Heart right ventricle (tissue), 16 donors: ENCODE measurements around the gene FARP1. TPM values are rescaled to one million over a fixed set of nuclear protein-coding genes. Genes with fewer than 3 reads are reported as not detected.
A peak's percentile ranks its signal among the peaks of the same experiment; 100 is the strongest.

Experiments
- ATAC-seq, 8 donors: fragments of 200-7000 bp; cut with Tn5 transposase; one replicate each; pipeline ENCODE4 v1.9.1; 2020; ENCODE audit warnings: mild to moderate bottlenecking in 8 of 8, moderate library complexity in 8 of 8, moderate number of reproducible peaks in 1 of 8
- DNase-seq, 2 donors: peaks; one replicate each; pipeline ENCODE4 v3.0.0-alpha.2; 2020
- H3K27ac ChIP-seq, 10 donors: fragments of 200-600 bp; sonication (generic) in 2 of 10; one replicate each; pipeline versions ENCODE4 v1.5.0 to v1.8.0; 2020 to 2022; ENCODE audit warnings: mild to moderate bottlenecking in 3 of 10
- H3K27me3 ChIP-seq, 7 donors: fragments of 200-600 bp; one replicate each; pipeline ENCODE4 v1.8.0; 2021 to 2022; ENCODE audit warnings: mild to moderate bottlenecking in 2 of 7
- H3K36me3 ChIP-seq, 9 donors: fragments of 200-600 bp; sonication (generic) in 1 of 9; one replicate each; pipeline versions ENCODE4 v1.5.0 to v1.8.0; 2020 to 2022; ENCODE audit warnings: mild to moderate bottlenecking in 2 of 9
- H3K4me1 ChIP-seq, 9 donors: fragments of 200-600 bp; sonication (generic) in 1 of 9; one replicate each; pipeline versions ENCODE4 v1.5.0 to v1.8.0; 2020 to 2022; ENCODE audit warnings: mild to moderate bottlenecking in 4 of 9
- H3K4me3 ChIP-seq, 10 donors: fragments of 200-600 bp; sonication (generic) in 2 of 10; one replicate each; pipeline versions ENCODE4 v1.5.0 to v1.8.0; 2020 to 2022; ENCODE audit warnings: mild to moderate bottlenecking in 7 of 10, moderate library complexity in 2 of 10
- H3K9me3 ChIP-seq, 11 donors: fragments of 200-600 bp in 10 of 11; sonication (generic) in 2 of 11; one replicate each; pipeline versions ENCODE4 v1.5.0 to v1.8.0; 2013 to 2022; ENCODE audit warnings: mild to moderate bottlenecking in 2 of 11, control low read depth in 1 of 11, moderate library complexity in 1 of 11
- CTCF ChIP-seq, 9 donors: fragments of 200-600 bp; sonication (generic) in 2 of 9; IDR thresholded peaks; one replicate each; pipeline versions ENCODE4 v1.5.0 to v1.8.0; 2021 to 2022; ENCODE audit warnings: antibody characterized with exemption in 9 of 9, mild to moderate bottlenecking in 5 of 9, moderate library complexity in 1 of 9
- WGBS, 2 donors: extraction: QIAGEN DNeasy Blood & Tissue Kit; methylation state at CpG; one replicate each; pipeline ENCODE4 v1.1.7; 2013; ENCODE audit warnings: inconsistent platforms in 1 of 2; 5-methylcytosine and 5-hydroxymethylcytosine counted together
- intact Hi-C, 10 donors: fragments of 100-400 bp; cut with DNase I; formaldehyde crosslinking; loops; one replicate each; pipeline versions ENCODE4 v1.11.1 to v1.14.2; 2022
- polyA plus RNA-seq, 2 donors: library from polyadenylated mRNA; stranded (reverse); fragments of 200-250 nt; gene quantifications; one replicate each; pipeline ENCODE4 v1.2.3, GENCODE V29; 2013
- total RNA-seq, 10 donors: library from RNA; stranded (reverse); fragmentation: NEBNext Ultra II Directional in 3 of 10; extraction: Animal tissue kit (Norgen Biotek cat#: 25700) in 3 of 10; gene quantifications; one replicate each; pipeline versions ENCODE4 v1.2.1 to v1.2.4, GENCODE V29; 2021 to 2023
- donor health status: Arrhythmogenic right ventricular cardiomyopathy.
- donor health status: ischemic (EF 13 %, LVEDD 7.1; RV severe dilation, severe dysfunction).
- donor health status: healthy with polysubstance abuse.
- donor health status: DM: no; HTN: yes; CAD: no.
- donor health status: DM: no; HTN: no; CAD: no.
- donor health status: ischemic (EF 25% LVEDD 6.9; RV normal size, moderate dysfunction).
- donor health status: ischemic (EF 25% LVEDD 5.7; RV mildly dilated, moderate dysfunction).
- donor health status: healthy.
- donor health status: DM: yes; HTN: yes; CAD: no.
- donor health status: Ischemic cardiomyopathy.
- donor health status: ischemic (EF 35%, LVEDD 5.7; RV mildly dilated, moderate dysfunction).
- donor health status: nonischemic (EF 11% LVEDD 7.7; RV severe dilation, severe dysfunction).
- donor health status: DM: yes; HTN: yes; CAD: no.
- donor health status: PGD.
- donor health status: ischemic (EF 29% LVEDD 5.4; RV normal size, mild dysfunction).
- donor health status: nonischemic (EF 23%, LVEDD 6.1; RV moderate dilation, normal function).

FARP1 gene
- total and polyA plus RNA-seq, 12 donors: 6.9 to 72.9 (median 17.1) TPM

- no peaks in the 10 kb centered on the region for H3K27me3 ChIP-seq
- H3K9me3 ChIP-seq: no peaks in the 10 kb centered on the region
- TF ChIP-seq CTCF (IDR thresholded peaks at IDR 0.05): no peak
- 41 to 57% methylated on average over 5 of the region's 5 CpGs for WGBS, 2 donors
- H3K36me3 ChIP-seq: peaks cover 0 to 40% (median 5%) of the 10 kb centered on the region in 9 donors
- H3K27ac ChIP-seq: peak overlapping the region in 7 of 10 donors; percentile 7 to 82 (median 23)
- intact Hi-C loops: loop anchor here in 2 of 10 donors (5.0 to 10.0 kb wide), 2 partner anchors 99 to 101 kb away; partner anchors contain the start of gene STK24 (in 2 of the 2)
- H3K4me1 ChIP-seq: peaks cover 3 to 93% (median 61%) of the 10 kb centered on the region in 9 donors
- ATAC-seq (no peak), DNase-seq (no peak)
- peak overlapping the region in 1 of 10 donors; percentile 3 for H3K4me3 ChIP-seq
These were observed 333.2 kb downstream of the FARP1 start for GRCh38 chr13:98476106-98476505.

- Histone ChIP-seq H3K36me3 (peaks cover 0 to 39% (median 5%) of the 10 kb centered on the region in 9 donors), H3K4me3 (peak overlapping the region in 1 of 10 donors; percentile 3), H3K4me1 (peaks cover 8 to 93% (median 63%) of the 10 kb centered on the region in 9 donors), H3K9me3 (no peaks in the 10 kb centered on the region), H3K27ac (peak overlapping the region in 7 of 10 donors; percentile 7 to 82 (median 37)), H3K27me3 (no peaks in the 10 kb centered on the region)
- WGBS, 2 donors: 41 to 64% methylated on average over 13 of the region's 13 CpGs
- no peak for TF ChIP-seq CTCF (IDR thresholded peaks at IDR 0.05)
- intact Hi-C loops: loop anchor here in 2 of 10 donors (5.0 to 10.0 kb wide), 2 partner anchors 98 to 101 kb away; partner anchors contain the start of gene STK24 (in 2 of the 2)
- DNase-seq: no peak
- peak; percentile 11 to 65 (median 42) for ATAC-seq
These were observed 333.7 kb downstream of the FARP1 start for GRCh38 chr13:98476538-98476966.

GRCh38 chr13:98478189-98479129, 335.6 kb downstream of the FARP1 start:
- no peaks in the 10 kb centered on the region for H3K9me3 ChIP-seq
- WGBS, 2 donors: 68 to 73% methylated on average over 16 of the region's 16 CpGs
- ATAC-seq: no peak
- DNase-seq: no peak
- intact Hi-C loops: loop anchor here in 2 of 10 donors (5.0 to 10.0 kb wide), 2 partner anchors 96 to 99 kb away; partner anchors contain the start of gene STK24 (in 2 of the 2)
- TF ChIP-seq CTCF (IDR thresholded peaks at IDR 0.05): no peak
- peaks cover 23 to 96% (median 78%) of the 10 kb centered on the region in 9 donors for H3K4me1 ChIP-seq
- H3K36me3 ChIP-seq: peaks cover 0 to 23% (median 5%) of the 10 kb centered on the region in 9 donors
- no peak overlapping the region for H3K4me3 ChIP-seq
- no peaks in the 10 kb centered on the region for H3K27me3 ChIP-seq
- H3K27ac ChIP-seq: no peak overlapping the region

- 91 to 97% methylated on average over 8 of the region's 8 CpGs for WGBS, 2 donors
- Histone ChIP-seq H3K27me3 (no peaks in the 10 kb centered on the region), H3K9me3 (no peaks in the 10 kb centered on the region), H3K36me3 (peaks cover 0 to 12% (median 4%) of the 10 kb centered on the region in 9 donors), H3K4me3 (no peak overlapping the region), H3K4me1 (peaks cover 23 to 98% (median 83%) of the 10 kb centered on the region in 9 donors), H3K27ac (peak overlapping the region in 1 of 10 donors; percentile 26)
- no peak for TF ChIP-seq CTCF (IDR thresholded peaks at IDR 0.05)
- ATAC-seq: no peak
- DNase-seq: no peak
- intact Hi-C loops: loop anchor here in 5 of 10 donors (5.0 to 10.0 kb wide), 2 partner anchors 95 to 98 kb away; partner anchors contain the start of gene STK24 (in 5 of the 5)
These were observed 336.7 kb downstream of the FARP1 start for GRCh38 chr13:98479496-98480003.
